ENCODE measurements around the gene EPHA6. TPM values are rescaled to one million over a fixed set of nuclear protein-coding genes. Genes with fewer than 3 reads are reported as not detected.

The EPHA6 gene
- total RNA-seq, 1 donor from 2014 or later = 0.11 TPM

DNA sequence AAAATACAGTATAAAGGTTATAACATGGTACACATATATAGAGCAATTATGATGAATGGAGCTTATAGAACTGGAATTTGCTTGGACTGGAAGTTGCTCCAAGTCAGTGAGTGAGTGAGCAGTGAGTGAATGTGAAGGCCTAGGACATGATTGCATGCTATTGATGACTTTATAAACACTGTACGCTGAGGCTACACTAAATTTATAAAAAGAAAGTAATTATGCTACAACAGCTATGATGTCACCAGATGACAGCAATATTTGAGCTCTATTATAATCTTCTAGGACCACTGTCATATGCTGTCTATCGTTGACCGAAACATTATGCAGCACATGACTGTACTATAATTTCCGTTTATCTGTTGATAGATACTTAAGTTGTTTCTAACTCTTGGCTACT lies 463.3 kb downstream of the EPHA6 start:
- H3K9ac ChIP-seq = no peak overlapping the region
- no peak overlapping the region for H3K4me3 Mint-ChIP-seq
- no peak for DNase-seq (ENCODE audit: low spot score)
- no peak overlapping the region for H3K27ac Mint-ChIP-seq
- no peaks in the 10 kb centered on the region for H3K4me1 ChIP-seq
- H4K20me1 ChIP-seq (ENCODE audit: low read depth) = no peaks in the 10 kb centered on the region
- no peaks in the 10 kb centered on the region for H3K36me3 ChIP-seq
- H3K9me3 Mint-ChIP-seq = no peaks in the 10 kb centered on the region
- H3K27ac ChIP-seq = no peak overlapping the region
- no peaks in the 10 kb centered on the region for H3K27me3 ChIP-seq
- no peaks in the 10 kb centered on the region for H3K4me1 Mint-ChIP-seq
- no peak overlapping the region for H3K4me2 ChIP-seq
- H3F3A ChIP-seq (ENCODE audit: low read depth) = no peaks in the 10 kb centered on the region
- peaks cover 2% of the 10 kb centered on the region for H3K27me3 Mint-ChIP-seq (ENCODE audit: insufficient read depth, low read depth)
- H2AFZ ChIP-seq (replicated peaks) = no peak overlapping the region
- no peaks in the 10 kb centered on the region for H3K79me2 ChIP-seq (ENCODE audit: low read depth)
- TF ChIP-seq EZH2 (IDR thresholded peaks at IDR 0.05) = no peak
- TF ChIP-seq, protein P1, sequence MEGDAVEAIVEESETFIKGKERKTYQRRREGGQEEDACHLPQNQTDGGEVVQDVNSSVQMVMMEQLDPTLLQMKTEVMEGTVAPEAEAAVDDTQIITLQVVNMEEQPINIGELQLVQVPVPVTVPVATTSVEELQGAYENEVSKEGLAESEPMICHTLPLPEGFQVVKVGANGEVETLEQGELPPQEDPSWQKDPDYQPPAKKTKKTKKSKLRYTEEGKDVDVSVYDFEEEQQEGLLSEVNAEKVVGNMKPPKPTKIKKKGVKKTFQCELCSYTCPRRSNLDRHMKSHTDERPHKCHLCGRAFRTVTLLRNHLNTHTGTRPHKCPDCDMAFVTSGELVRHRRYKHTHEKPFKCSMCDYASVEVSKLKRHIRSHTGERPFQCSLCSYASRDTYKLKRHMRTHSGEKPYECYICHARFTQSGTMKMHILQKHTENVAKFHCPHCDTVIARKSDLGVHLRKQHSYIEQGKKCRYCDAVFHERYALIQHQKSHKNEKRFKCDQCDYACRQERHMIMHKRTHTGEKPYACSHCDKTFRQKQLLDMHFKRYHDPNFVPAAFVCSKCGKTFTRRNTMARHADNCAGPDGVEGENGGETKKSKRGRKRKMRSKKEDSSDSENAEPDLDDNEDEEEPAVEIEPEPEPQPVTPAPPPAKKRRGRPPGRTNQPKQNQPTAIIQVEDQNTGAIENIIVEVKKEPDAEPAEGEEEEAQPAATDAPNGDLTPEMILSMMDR (IDR thresholded peaks at IDR 0.05) = no peak
- no peak for TF ChIP-seq EZH2phosphoT487 (IDR thresholded peaks at IDR 0.05)
- H3K36me3 Mint-ChIP-seq = no peaks in the 10 kb centered on the region
- H3K9me3 ChIP-seq (ENCODE audit: low read depth) = no peaks in the 10 kb centered on the region
- no peak overlapping the region for H3K4me3 ChIP-seq

DNA sequence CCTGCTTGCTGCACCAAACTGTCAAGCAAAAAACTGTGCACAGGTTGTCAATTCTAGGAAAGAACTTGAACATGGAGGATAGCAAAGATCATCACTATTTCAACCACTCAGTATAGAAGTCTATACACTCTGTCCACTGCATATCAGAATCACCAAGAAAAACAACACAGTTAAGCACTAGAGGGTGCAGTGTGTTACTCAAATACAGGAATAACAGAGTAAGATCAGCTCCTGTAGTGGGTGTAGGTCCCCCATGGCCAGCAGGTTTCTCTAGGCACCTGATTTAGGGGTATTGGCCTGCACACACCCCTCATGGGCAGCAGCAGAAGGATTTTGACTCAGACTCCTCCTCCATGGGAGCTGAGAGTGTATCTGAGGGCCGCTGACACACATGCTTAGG lies 464.1 kb downstream of the EPHA6 start:
- H4K20me1 ChIP-seq (ENCODE audit: low read depth) = no peaks in the 10 kb centered on the region
- H3K27me3 Mint-ChIP-seq (ENCODE audit: insufficient read depth, low read depth) = no peaks in the 10 kb centered on the region
- H3K27ac Mint-ChIP-seq = no peak overlapping the region
- H3K27me3 ChIP-seq = no peaks in the 10 kb centered on the region
- no peak overlapping the region for H3K4me2 ChIP-seq
- TF ChIP-seq, protein P1 (IDR thresholded peaks at IDR 0.05) = peak; percentile 9
- TF ChIP-seq EZH2phosphoT487 (IDR thresholded peaks at IDR 0.05) = no peak
- DNase-seq (ENCODE audit: low spot score) = peak; percentile 9
- H3F3A ChIP-seq (ENCODE audit: low read depth) = no peaks in the 10 kb centered on the region
- H3K4me1 ChIP-seq = no peaks in the 10 kb centered on the region
- no peaks in the 10 kb centered on the region for H3K4me1 Mint-ChIP-seq
- no peak overlapping the region for H3K4me3 ChIP-seq
- H3K27ac ChIP-seq = no peak overlapping the region
- no peak overlapping the region for H3K9ac ChIP-seq
- H3K4me3 Mint-ChIP-seq = no peak overlapping the region
- no peaks in the 10 kb centered on the region for H3K36me3 ChIP-seq
- no peaks in the 10 kb centered on the region for H3K79me2 ChIP-seq (ENCODE audit: low read depth)
- H2AFZ ChIP-seq (replicated peaks) = no peak overlapping the region
- no peaks in the 10 kb centered on the region for H3K9me3 ChIP-seq (ENCODE audit: low read depth)
- no peaks in the 10 kb centered on the region for H3K9me3 Mint-ChIP-seq
- no peaks in the 10 kb centered on the region for H3K36me3 Mint-ChIP-seq

DNA sequence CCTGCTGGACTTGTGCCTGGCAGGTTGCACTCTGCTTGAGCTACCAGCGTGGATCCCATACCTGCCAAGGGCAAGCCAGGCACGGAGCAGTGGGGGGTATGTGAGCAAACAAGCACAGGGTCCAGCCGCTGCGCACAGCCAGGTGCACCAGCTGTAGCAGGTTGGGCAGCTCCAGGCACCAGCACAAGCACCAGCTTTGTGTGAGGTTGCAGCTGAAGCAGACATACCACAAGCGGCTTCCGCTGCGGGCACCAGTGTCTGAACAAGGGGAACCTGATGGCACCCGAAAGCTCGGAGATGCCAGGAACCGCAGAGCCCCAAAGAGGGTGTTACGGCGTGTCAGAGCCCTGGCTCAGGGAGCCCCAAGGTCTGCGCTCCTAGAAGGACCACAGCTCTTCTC lies 477.5 kb downstream of the EPHA6 start:
- no peak for DNase-seq (ENCODE audit: low spot score)
- Mint-ChIP-seq H3K27ac (no peak overlapping the region), H3K9me3 (peaks cover 12% of the 10 kb centered on the region), H3K27me3 (ENCODE audit: insufficient read depth, low read depth) (peaks cover under 1% of the 10 kb centered on the region), H3K36me3 (no peaks in the 10 kb centered on the region), H3K4me3 (no peak overlapping the region), H3K4me1 (no peaks in the 10 kb centered on the region)
- H3K27me3 ChIP-seq = no peaks in the 10 kb centered on the region
- H3F3A ChIP-seq (ENCODE audit: low read depth) = no peaks in the 10 kb centered on the region
- no peak overlapping the region for H3K9ac ChIP-seq
- H3K4me3 ChIP-seq = no peak overlapping the region
- TF ChIP-seq, protein P1 (IDR thresholded peaks at IDR 0.05) = no peak
- TF ChIP-seq EZH2 (IDR thresholded peaks at IDR 0.05) (no peak), EZH2phosphoT487 (IDR thresholded peaks at IDR 0.05) (no peak)
- no peak overlapping the region for H2AFZ ChIP-seq (replicated peaks)
- no peak overlapping the region for H3K27ac ChIP-seq
- H3K4me1 ChIP-seq = no peaks in the 10 kb centered on the region
- H4K20me1 ChIP-seq (ENCODE audit: low read depth) = no peaks in the 10 kb centered on the region
- H3K9me3 ChIP-seq (ENCODE audit: low read depth) = no peaks in the 10 kb centered on the region
- no peak overlapping the region for H3K4me2 ChIP-seq
- no peaks in the 10 kb centered on the region for H3K79me2 ChIP-seq (ENCODE audit: low read depth)
- no peaks in the 10 kb centered on the region for H3K36me3 ChIP-seq

All from neural progenitor cell (in vitro differentiated cells).